Measurements from ENCODE around the gene FUZ.
A peak's percentile ranks its signal among the peaks of the same experiment; 100 is the strongest.

Gene FUZ

GRCh38 chr19:49833599-49833998 lies 20.5 kb upstream of the FUZ start:
- H3K9ac ChIP-seq (ENCODE audit: low read depth, low read length, poor library complexity, severe bottlenecking): no peak overlapping the region
- TF ChIP-seq EZH2phosphoT487 (IDR thresholded peaks at IDR 0.05; ENCODE audit: borderline replicate concordance) (no peak), CTCF (conservative IDR thresholded peaks at IDR 0.05; ENCODE audit: low read length) (no peak)
- no peak overlapping the region for H3K4me2 ChIP-seq (ENCODE audit: low read depth, low read length, poor library complexity, severe bottlenecking)
- H2AFZ ChIP-seq (ENCODE audit: low read length): no peak overlapping the region
- no peak overlapping the region for H3K4me3 ChIP-seq (ENCODE audit: low read length, poor library complexity, severe bottlenecking)
- peaks cover 33% of the 10 kb centered on the region for H3K4me1 ChIP-seq (ENCODE audit: insufficient read depth, low read length, poor library complexity, severe bottlenecking)
- H3K79me2 ChIP-seq (ENCODE audit: insufficient read depth, low read length): no peaks in the 10 kb centered on the region
- no peaks in the 10 kb centered on the region for H3K27me3 ChIP-seq (ENCODE audit: insufficient read depth, low read length, poor library complexity, severe bottlenecking)
- no peaks in the 10 kb centered on the region for H3F3A ChIP-seq (ENCODE audit: low read depth)
- peaks cover 50% of the 10 kb centered on the region; the same call in 1 of the 2 replicates for H3K36me3 ChIP-seq (ENCODE audit: insufficient read depth, low read length)
- no peaks in the 10 kb centered on the region for H3K9me2 ChIP-seq (replicated peaks; ENCODE audit: low read depth, low read length)
- peaks cover 3% of the 10 kb centered on the region for H4K20me1 ChIP-seq (ENCODE audit: insufficient read depth, low read length, poor library complexity, severe bottlenecking)
- no peaks in the 10 kb centered on the region for H3K9me3 ChIP-seq (ENCODE audit: insufficient read depth, low read depth, low read length)

- Histone ChIP-seq H3K9me3 (ENCODE audit: insufficient read depth, low read depth, low read length) (no peaks in the 10 kb centered on the region), H3K79me2 (ENCODE audit: insufficient read depth, low read length) (no peaks in the 10 kb centered on the region), H3K9ac (ENCODE audit: low read depth, low read length, poor library complexity, severe bottlenecking) (peak overlapping the region; percentile 45), H2AFZ (ENCODE audit: low read length) (no peak overlapping the region), H3K4me3 (ENCODE audit: low read length, poor library complexity, severe bottlenecking) (peak overlapping the region; percentile 14), H3K27me3 (ENCODE audit: insufficient read depth, low read length, poor library complexity, severe bottlenecking) (no peaks in the 10 kb centered on the region), H3K4me2 (ENCODE audit: low read depth, low read length, poor library complexity, severe bottlenecking) (peak overlapping the region; percentile 65), H4K20me1 (ENCODE audit: insufficient read depth, low read length, poor library complexity, severe bottlenecking) (peaks cover 3% of the 10 kb centered on the region), H3F3A (ENCODE audit: low read depth) (no peaks in the 10 kb centered on the region), H3K36me3 (ENCODE audit: insufficient read depth, low read length) (peaks cover 50% of the 10 kb centered on the region; the same call in 1 of the 2 replicates), H3K4me1 (ENCODE audit: insufficient read depth, low read length, poor library complexity, severe bottlenecking) (peaks cover 33% of the 10 kb centered on the region), H3K9me2 (replicated peaks; ENCODE audit: low read depth, low read length) (no peaks in the 10 kb centered on the region)
- TF ChIP-seq CTCF (conservative IDR thresholded peaks at IDR 0.05; ENCODE audit: low read length) (no peak), EZH2phosphoT487 (IDR thresholded peaks at IDR 0.05; ENCODE audit: borderline replicate concordance) (no peak)
These were observed 19.5 kb upstream of the FUZ start for GRCh38 chr19:49832556-49832955.

- Histone ChIP-seq H4K20me1 (ENCODE audit: insufficient read depth, low read length, poor library complexity, severe bottlenecking) (peaks cover 3% of the 10 kb centered on the region), H3K4me3 (ENCODE audit: low read length, poor library complexity, severe bottlenecking) (no peak overlapping the region), H3F3A (ENCODE audit: low read depth) (no peaks in the 10 kb centered on the region), H3K36me3 (ENCODE audit: insufficient read depth, low read length) (peaks cover 50% of the 10 kb centered on the region; the same call in 1 of the 2 replicates), H3K9me3 (ENCODE audit: insufficient read depth, low read depth, low read length) (no peaks in the 10 kb centered on the region), H3K9ac (ENCODE audit: low read depth, low read length, poor library complexity, severe bottlenecking) (peak overlapping the region; percentile 41), H3K4me2 (ENCODE audit: low read depth, low read length, poor library complexity, severe bottlenecking) (no peak overlapping the region), H3K79me2 (ENCODE audit: insufficient read depth, low read length) (peaks cover 2% of the 10 kb centered on the region; the same call in 1 of the 2 replicates), H3K27me3 (ENCODE audit: insufficient read depth, low read length, poor library complexity, severe bottlenecking) (no peaks in the 10 kb centered on the region), H3K4me1 (ENCODE audit: insufficient read depth, low read length, poor library complexity, severe bottlenecking) (peaks cover 33% of the 10 kb centered on the region), H2AFZ (ENCODE audit: low read length) (no peak overlapping the region), H3K9me2 (replicated peaks; ENCODE audit: low read depth, low read length) (no peaks in the 10 kb centered on the region)
- no peak for TF ChIP-seq CTCF (conservative IDR thresholded peaks at IDR 0.05; ENCODE audit: low read length)
- no peak for TF ChIP-seq EZH2phosphoT487 (IDR thresholded peaks at IDR 0.05; ENCODE audit: borderline replicate concordance)
These were observed 18.5 kb upstream of the FUZ start for GRCh38 chr19:49831592-49831991.

Measured in Loucy (cell line).